Hematopoietic multipotent progenitor cell treated with erythropoietin and hydrocortisone succinate and interleukin-3 and kit ligand, for 6 days (in vitro differentiated cells): ENCODE results near the gene UQCC2.
A peak's percentile ranks its signal among the peaks of the same experiment; 100 is the strongest.

Source experiments
- DNase-seq: peaks from one replicate; pipeline ENCODE4 v3.0.0-alpha.2; 2015

UQCC2 gene

GRCh38 chr6:33705268-33705885 lies 6.1 kb downstream of the UQCC2 start:
- no peak for DNase-seq

DNA sequence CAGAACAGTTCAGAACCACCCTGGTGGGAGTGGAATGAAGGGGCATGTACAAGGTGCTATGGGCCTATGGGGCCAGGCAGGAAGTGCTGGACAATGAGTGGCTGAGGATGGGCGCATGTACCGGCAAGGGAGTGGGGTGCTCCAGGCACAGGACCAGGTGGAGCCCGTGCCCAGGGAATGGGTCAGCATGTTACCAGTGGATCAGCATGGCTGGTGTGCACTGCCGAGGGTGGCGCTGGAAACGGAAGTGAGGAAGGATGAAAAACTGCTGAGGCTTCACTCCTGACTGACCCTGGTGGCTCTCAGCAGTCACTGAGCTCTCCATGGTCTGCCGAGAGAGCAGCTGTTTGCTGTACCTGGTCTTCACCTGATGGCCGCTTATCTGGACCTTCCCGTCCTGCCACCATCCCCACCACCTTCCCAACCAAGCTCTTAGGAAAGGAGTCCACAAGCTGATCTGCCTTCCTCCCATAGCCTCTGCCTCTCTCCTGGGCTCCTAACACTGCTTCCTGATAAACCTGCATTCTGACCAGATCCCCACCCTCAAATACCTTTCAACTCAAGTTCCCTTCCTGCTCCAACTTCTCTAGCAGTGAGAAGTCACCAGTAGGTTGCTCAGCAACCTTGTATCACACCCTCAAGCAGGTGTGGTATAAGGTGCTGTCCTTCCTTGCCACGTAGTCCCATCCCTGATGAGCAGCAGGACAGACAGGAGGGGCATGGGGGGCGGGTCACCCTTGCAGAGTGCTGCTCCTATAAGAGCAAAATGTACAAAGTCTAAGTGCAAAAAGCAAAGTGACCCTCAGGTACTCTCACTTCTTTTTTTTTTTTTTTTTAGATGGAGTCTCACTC lies 7.1 kb downstream of the UQCC2 start:
- DNase-seq, result no peak

- DNase-seq, result peak; percentile 75
These were observed 9.0 kb downstream of the UQCC2 start for GRCh38 chr6:33702345-33702977.

DNA sequence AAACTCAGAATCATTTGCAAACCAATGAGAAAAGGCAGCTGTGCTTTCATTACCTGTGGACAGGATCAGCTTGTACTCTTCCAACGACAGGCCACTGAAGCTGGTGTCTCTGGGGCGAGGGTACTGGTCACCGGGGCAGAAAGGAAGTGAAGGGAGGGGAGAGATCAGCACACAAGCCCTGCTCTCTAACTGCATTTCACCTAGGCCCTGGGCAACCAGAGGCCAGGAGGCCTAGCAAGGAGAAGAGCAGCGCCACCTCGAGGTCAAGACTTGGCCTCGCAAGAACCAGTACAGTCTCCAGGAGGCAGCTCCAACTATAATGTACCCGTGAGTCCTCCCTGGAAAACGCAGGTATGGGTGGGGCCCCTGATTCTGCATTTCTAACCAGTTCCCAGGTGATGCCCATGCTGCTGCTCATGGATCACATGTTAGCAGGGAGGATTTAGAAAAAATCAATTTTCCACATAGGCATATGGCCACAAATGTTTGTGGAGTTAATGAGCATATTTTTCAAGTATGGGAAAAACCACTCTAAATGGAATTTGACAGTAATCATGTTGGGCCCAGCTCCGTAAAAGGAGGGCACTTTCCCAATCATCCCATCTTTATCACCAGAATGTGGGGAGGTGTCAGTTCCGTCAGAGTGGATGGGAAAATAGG lies 11.0 kb downstream of the UQCC2 start:
- peak; percentile 92 for DNase-seq

- DNase-seq, result no peak
These were observed 11.8 kb downstream of the UQCC2 start for GRCh38 chr6:33699739-33700138.

- DNase-seq, result no peak
These were observed 12.4 kb downstream of the UQCC2 start for GRCh38 chr6:33699131-33699530.

DNA sequence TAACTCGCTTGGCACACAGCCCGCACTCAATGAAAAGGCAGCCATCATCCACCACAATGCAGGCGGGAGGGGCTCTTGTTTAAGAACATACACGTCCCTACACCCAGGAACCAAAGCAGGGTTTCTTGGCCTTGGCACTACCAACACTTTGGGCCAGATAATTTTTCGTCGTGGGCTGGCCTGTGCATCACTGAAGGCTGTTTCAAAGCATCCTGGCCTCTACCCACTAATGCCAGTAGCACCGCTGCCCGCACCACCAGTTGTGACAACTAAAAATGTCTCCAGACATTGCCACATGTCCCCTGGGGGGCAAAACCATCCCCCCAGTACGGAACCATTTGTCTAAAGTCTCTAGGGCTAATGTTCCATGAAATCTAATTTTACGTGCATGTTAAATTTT lies 13.0 kb downstream of the UQCC2 start:
- DNase-seq, result no peak

DNA sequence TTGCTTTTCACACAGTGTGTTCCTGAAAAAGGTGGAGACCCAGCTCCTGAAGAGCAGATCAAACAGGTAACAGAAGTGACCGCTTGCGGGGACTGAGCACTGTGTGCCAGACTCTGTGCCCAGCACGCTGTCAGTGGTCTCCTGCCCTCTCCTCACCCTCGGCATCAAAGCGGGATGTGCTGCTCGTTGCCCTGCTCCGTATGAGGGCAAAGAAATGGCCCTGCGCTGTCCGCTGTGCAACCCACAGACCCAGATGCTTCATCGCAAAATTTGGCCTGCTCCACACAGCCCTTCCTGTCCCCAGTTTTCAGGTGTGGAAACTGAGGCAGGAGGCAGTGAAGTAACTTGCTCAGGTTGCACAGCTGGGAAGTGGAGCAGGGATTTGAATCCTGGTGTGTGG lies 13.7 kb downstream of the UQCC2 start:
- no peak for DNase-seq

DNA sequence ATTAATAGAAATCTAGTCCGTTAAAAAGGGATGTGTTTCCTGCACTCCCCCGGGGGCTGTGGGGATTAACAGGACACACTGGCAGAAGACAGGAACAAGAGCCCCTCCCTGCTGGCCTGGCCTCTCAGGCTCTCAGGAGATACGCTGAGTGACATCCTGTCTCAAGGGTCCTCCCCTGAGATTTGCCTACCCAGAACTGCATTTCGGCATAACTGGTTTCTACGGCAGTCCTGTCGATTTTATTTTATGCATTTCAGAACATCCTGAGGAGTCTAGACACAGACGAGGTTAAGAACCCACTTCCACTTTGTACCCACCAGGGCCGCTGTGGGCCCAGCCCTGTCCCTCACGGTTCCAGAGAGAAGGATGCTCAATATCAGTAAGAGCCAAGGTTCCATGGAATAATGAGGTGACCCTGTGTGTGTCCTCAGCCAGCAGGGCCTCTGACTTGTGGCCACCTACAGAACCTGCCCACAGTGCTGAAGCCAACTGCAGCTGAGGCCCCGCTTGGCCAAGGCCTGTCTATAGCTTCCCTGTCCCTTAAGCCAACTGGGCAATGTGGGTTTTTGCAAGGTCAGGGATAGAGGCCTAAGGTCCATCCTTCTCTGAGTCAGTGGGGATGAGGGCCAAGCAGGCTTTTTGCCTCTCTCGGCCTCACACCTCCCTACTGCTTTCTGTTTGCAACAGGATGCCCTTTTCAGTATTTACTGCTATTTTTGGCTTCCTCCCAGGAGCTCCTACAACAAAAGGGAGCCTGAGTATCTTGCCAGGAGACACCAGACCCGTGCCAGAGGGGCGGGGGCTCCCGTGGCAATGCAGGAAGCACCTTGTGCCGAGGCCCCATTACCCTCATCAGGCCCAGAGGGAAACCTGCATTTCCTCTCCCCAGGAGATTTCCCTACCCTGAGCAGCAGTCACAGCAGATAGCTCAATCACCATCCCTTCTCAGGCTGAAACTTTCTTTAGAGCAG lies 14.7 kb downstream of the UQCC2 start:
- DNase-seq, result peak; percentile 18

DNA sequence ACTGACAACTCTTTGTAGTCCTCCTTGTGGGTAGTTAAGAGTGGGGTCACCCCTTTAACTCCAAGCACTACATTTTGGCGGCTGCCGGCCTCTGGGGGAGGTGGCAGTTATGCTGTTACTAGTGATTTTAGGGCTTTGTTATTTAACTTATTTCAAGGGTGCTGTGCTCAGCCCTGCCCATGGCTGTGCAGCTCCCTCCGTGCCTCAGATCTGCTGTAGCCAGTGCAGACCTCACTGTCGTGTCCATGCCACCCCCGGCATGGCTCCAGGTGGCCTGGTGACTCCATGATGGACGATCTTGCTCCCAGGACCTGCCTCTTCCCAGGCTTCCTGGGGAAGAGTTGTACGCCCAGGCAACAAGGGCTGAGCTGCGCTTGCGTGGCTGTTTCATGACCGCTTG lies 15.4 kb downstream of the UQCC2 start:
- no peak for DNase-seq

- no peak for DNase-seq
These were observed 16.0 kb downstream of the UQCC2 start for GRCh38 chr6:33695451-33695887.

DNA sequence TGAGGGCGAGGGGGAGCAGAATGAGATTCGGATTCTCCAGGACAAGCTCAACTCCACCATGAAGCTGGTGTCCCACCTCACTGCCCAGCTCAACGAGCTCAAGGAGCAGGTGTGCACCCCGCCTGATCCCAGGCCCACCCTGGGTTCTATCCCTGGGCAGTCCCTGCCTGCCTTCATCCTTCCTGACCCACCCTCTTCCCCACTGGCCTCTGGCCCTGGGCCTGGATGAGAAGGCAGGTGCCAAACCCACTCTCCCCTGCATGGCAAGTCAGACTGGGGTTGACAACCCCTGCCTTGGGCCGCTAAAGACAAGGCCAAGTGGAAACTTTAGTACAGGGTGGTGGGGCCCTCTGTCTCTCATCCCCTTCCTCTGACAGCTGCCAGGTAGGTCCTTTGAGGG lies 16.5 kb downstream of the UQCC2 start:
- no peak for DNase-seq

DNA sequence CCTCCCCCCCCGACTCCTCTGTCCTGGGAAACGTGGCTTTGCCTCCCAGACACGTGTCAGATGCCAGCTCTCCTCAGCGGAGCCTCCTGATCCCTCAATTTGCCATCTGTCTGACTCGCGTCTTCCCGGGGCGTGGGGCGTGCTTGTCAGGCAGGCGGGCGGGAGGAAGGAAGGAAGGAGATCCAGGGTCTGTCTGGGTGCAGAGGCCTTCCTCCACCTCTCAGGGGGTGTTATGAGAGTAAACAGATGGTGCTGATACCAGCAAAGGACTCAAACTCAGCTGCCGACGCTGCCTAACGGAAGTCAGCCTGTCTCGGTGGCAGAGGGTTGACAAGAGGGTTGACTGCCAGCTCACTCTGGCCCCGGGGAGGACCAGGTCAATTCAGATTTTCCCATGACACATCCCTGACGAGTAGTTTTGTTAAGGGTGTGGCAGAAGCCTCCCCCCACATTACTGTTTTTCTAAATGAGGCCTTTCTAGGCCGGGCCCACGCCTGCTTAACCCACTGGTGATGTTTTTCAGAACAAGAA lies 17.0 kb downstream of the UQCC2 start:
- peak; percentile 51 for DNase-seq

DNA sequence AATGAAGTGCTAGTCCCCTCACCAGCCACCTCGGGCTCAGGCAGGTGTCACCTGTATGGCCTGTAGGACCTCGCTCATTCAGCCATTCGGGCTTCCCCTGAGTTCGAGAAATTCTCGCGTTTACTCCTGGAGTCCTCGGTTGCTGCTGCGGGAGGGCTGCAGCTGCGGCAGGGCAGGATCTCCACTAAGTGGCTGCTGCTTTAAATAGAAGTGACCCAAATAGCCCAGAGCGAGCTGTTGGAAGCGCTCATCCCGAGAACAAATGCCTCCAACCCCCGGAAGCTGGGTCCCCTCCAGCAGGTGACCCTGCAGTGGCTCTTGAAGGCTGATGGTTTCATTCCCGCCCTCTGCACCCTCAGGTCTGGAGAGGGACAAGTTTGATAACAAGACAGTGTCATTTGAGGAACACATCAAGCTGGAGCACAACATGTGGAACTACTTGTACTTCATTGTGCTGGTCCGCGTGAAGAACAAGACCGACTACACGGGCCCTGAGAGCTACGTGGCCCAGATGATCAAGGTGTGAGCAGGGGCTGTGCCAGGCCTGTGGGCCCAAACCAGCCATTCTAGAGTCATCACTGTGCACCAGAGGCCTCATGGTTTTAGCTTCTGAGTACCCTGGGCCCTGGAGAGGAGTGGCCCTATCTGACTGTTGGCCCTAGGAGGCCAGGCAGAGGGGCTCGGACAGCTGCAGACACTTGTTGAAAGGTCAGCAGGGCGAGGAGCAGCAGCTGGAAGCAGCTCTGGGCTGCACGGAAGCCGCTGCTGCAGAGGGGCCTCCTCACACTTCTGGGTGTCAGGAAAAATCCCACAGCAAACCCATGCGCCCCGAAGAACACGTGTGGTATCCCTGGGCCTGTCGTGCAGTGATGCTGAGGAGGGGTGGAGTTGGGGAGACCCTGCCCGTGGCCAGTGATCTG lies 18.1 kb downstream of the UQCC2 start:
- no peak for DNase-seq

- peak; percentile 73 for DNase-seq
These were observed 18.7 kb downstream of the UQCC2 start for GRCh38 chr6:33692760-33693158.

- DNase-seq, result no peak
These were observed 19.3 kb downstream of the UQCC2 start for GRCh38 chr6:33692078-33692759.

GRCh38 chr6:33691456-33692077 lies 19.9 kb downstream of the UQCC2 start:
- DNase-seq, result no peak

DNA sequence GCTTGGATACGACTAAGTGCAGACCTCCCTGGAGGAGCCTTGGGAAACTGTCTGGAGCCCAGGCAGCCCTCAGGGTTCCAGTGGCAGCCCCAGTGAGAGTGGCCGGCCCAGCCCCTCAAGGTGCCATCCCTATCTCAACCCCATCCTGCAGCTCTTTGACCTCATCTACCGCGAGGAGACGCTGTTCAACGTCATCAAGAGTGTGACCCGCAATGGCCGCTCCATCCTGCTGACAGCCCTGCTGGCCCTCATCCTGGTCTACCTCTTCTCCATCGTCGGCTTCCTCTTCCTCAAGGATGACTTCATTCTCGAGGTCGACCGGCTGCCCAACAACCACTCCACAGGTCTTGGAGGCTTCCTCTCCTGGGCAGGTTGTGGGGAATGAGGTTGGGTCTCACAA lies 20.7 kb downstream of the UQCC2 start:
- no peak for DNase-seq

- no peak for DNase-seq
These were observed 21.6 kb downstream of the UQCC2 start for GRCh38 chr6:33689879-33690278.

GRCh38 chr6:33689148-33689494 lies 22.4 kb downstream of the UQCC2 start:
- DNase-seq, result no peak
